NCI-H1417 (cell line): ENCODE measurements around the gene ATG16L1.

Source experiments
- DNase-seq, 3 experiments: peaks; one replicate each; lab custom pipeline; 2025; lab: John Stamatoyannopoulos, UW

Gene ATG16L1

DNA sequence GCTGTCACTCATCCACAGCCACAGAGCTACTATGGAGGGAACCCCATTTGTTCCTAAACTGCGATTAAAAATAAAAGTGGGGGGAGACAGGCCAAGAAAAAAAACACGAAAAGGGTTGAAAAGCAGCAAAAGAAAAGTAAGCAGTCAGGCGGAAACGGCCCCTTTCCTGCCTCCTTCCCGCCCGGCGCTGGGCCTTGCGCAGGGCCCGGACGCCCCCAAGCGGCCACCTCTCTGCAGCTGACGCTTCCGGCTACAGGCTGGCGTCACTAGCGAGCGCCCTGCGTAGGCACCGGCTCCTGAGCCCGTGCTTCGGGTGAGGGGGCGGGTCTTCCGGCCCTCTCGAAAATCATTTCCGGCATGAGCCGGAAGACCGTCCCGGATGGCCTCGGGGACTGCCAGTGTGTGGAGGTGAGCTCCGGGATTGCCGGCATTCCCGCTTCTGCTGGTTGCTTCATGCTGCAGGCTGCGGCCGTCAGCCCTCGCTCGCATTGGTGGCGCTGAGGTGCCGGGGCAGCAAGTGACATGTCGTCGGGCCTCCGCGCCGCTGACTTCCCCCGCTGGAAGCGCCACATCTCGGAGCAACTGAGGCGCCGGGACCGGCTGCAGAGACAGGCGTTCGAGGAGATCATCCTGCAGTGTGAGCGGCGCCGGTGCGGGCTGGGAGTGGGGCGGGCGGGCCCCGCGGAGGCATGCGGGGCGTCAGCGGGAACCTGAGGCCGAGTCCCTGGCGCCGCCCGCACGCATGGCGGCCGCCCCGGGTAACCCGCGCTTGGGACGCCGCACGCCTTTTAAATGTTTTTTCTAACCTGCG lies at the start of gene ATG16L1:
TSS of gene ATG16L1 (plus strand) at position 368 of the 811 bp plus-strand sequence. CDS start at position 523, 155 bp downstream.
- DNase-seq = peak; percentile 86 to 96 (median 92)

DNA sequence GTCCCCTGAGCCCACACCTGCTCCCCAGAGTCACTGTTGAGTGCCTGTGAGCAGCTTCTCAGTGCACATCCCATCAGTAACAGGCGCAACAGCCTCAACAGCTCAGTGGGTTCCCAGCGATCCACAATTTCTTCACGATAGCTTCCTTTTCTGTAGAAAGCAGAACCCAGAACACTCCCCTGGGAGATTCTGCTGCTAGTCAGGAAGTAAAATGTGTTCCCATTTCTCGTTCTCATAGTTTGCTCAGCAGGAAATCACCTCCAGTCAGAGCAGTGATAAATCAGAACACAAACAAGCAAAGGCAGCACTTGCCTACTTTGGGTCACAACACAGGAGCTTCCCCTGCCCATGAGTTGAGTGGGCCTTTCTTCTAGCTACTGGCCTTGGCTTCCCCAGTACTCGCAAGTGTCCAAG lies 48.9 kb upstream of the ATG16L1 start:
- DNase-seq = no peak

- no peak for DNase-seq
These were observed 48.4 kb upstream of the ATG16L1 start for GRCh38 chr2:233203060-233203459.

DNA sequence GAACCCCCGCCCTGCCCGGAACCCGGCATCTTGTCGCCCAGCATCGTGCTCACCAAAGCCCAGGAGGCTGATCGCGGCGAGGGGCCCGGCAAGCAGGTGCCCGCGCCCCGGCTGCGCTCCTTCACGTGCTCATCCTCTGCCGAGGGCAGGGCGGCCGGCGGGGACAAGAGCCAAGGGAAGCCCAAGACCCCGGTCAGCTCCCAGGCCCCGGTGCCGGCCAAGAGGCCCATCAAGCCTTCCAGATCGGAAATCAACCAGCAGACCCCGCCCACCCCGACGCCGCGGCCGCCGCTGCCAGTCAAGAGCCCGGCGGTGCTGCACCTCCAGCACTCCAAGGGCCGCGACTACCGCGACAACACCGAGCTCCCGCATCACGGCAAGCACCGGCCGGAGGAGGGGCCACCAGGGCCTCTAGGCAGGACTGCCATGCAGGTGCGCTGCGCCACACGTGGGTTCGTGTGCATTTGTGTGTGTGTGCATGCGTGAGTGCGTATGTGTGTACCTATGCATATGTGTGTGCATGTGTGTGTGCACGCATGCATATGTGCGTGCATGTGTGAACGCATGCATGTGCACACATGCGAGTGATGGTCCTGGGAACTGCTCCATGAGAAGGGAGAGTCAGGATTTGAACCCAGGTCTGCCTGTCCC lies 47.1 kb upstream of the ATG16L1 start:
- no peak for DNase-seq

GRCh38 chr2:233208382-233209116 lies 42.9 kb upstream of the ATG16L1 start:
- DNase-seq = no peak

DNA sequence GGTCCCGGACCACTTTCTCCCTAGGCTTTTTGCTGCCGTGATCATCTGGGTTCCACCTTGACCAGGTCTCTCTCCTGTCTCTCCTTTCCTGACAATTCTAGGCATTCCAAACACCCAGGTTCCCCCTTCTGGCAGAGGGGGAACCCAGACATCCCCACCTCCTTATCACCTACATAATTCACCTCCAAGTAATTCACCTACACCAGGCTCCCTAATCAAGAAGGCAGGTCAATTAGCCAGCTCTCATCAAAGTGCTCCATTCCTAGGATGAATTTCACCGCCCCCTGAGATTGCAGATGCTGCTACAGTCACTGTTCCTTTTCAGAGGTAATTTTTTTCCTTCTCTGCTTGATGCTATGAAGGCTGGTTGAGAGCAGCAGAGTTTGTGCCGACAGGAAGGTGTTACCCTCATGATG lies 42.3 kb upstream of the ATG16L1 start:
- no peak for DNase-seq

GRCh38 chr2:233209533-233210171 lies 41.8 kb upstream of the ATG16L1 start:
- DNase-seq = peak in 2 of 3 experiments; percentile 53 to 70

- no peak for DNase-seq
These were observed 41.2 kb upstream of the ATG16L1 start for GRCh38 chr2:233210281-233210680.

GRCh38 chr2:233210843-233211547 lies 40.5 kb upstream of the ATG16L1 start:
- DNase-seq = no peak

DNA sequence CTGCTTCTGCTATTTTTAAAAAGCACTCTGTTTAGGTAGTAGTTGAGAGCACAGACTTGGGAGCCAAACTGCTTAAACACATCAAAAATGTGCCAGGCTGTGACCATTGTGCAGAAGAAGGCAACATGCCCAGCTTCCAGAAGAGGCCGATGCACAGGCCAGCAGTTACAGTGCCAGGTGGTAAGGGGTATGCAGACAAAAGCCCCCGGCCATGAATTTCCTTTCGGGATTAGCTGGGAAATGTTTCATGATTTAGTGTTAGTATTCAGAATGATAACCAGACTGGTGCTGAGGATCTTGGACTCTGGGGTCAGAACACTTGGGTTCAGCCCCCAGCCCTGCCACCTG lies 40.0 kb upstream of the ATG16L1 start:
- DNase-seq = no peak

DNA sequence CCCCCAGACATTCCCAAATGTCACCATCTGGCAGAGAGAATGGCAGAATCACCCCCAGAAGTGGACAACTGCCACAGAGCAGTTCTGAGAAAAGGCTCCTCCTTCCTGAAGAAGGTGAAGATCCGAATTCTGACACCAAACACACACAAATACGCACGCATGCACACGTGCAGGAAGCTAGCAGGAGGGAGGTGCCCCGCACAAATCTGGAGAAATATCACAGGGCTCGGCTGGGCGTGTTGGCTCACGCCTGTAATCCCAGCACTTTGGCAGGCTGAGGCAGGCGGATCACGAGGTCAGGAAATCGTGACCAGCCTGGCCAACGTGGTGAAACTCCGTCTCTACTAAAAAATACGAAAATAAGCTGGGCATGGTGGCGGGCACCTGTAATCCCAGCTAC lies 38.5 kb upstream of the ATG16L1 start:
- DNase-seq = no peak

DNA sequence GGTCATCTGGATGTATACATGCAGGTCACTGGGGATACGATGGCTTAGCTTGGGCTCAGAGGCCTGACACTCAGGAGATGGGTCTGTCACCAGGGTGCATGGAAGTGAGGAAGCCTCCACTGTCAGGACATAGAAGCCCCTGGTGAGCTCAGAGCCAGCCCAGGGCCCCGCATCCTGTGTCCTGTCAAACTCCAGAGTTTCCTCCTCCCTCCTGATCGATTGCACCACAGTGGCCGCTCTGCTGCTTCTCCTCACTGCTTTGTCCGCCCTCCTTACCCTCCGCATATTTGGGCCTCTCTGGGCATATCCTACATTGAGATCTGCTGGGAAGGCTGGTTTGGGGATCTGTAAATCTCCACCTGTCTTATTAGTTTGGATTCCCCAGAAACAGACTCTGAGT lies 37.5 kb upstream of the ATG16L1 start:
- DNase-seq = no peak

GRCh38 chr2:233217892-233218377 lies 33.5 kb upstream of the ATG16L1 start:
- DNase-seq = no peak

- DNase-seq = no peak
These were observed 32.6 kb upstream of the ATG16L1 start for GRCh38 chr2:233218836-233219235.

- no peak for DNase-seq
These were observed 31.6 kb upstream of the ATG16L1 start for GRCh38 chr2:233219848-233220247.

- DNase-seq = no peak
These were observed 30.0 kb upstream of the ATG16L1 start for GRCh38 chr2:233221378-233222063.

GRCh38 chr2:233223059-233223894 lies 28.2 kb upstream of the ATG16L1 start:
- DNase-seq = no peak

GRCh38 chr2:233225230-233226068 lies 26.0 kb upstream of the ATG16L1 start:
- DNase-seq = no peak

DNA sequence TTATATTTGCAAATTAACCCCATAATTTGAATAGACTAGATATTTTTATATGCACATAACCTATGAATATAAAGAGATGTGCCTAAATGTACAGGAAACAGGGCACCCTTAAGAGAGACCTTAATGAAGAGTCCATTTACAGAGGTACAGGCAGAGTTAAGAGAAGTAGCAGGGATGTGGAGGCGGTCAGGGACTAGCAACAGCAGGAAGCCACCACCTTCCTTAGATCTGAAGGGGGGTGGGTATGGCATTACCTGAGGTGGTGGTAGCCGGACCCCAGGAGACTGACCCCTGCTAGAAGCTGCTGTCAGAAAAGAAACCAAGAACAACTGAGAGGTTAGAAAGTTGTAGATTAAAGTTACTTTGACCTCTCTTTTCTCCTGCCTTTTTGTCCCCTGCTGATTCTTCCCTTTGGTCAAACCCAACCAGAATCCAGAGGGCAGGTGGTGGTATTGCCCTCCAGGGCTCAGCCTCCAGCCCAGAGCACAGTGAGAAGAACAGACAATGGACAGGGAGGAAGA lies 24.9 kb upstream of the ATG16L1 start:
- no peak for DNase-seq
